Stimulated activated CD8-positive, alpha-beta memory T cell treated with anti-CD3 and anti-CD28 coated beads, Interleukin-12 subunit alpha, Interleukin-12 subunit beta, amount 100 ng/mL, for 24 hours (primary cell): Measurements from ENCODE around the gene CUL3.

Source experiments
- DNase-seq: peaks from one replicate; pipeline ENCODE4 v3.0.0-alpha.2; 2020; ENCODE audit errors: extremely low read depth

CUL3 gene

DNA sequence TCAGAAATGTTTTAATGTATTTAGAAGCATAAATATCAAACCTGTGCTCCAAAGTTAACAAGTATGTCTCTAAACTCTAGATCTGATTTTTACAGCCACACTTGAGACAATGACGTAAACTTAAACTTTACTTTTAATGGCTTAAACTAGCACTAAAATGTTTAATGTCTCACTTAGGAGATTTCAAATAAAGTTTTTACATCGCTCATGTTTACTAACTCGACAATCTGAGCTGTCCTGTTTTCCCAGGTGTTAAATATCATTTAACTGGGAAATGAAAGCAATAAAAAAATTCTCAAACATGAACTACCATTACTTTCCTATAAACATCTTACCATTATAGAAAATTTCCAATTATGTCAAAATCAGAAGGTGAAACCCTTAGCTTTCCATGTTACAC, 113.0 kb downstream of the CUL3 start:
- DNase-seq, result no peak

DNA sequence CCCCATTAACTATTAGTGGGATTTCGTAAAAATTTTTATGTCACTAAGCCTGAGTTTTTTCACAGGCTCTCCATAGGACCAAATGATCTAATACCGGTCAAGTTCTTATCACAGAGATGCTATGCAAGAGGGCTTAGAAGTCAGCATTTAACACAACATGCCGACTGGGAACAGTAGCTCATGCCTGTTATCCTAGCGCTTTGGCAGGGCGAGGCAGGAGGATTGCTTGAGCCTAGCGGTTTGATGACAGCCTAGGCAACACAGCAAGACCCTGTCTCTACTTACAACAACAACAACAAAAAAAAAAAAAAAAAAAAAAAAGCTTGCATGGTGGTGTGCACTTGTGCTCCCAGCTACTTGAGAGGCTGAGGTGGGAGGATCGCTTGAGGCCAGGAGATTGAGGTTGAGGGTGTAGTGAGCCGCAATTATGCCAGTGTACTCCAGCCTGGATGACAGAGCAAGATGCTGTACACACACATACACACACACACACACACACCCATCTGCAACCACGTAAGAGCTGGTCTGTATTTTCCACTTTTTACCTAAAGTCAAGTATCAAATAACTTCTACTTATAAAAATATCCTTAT, 115.7 kb downstream of the CUL3 start:
- DNase-seq, result no peak

DNA sequence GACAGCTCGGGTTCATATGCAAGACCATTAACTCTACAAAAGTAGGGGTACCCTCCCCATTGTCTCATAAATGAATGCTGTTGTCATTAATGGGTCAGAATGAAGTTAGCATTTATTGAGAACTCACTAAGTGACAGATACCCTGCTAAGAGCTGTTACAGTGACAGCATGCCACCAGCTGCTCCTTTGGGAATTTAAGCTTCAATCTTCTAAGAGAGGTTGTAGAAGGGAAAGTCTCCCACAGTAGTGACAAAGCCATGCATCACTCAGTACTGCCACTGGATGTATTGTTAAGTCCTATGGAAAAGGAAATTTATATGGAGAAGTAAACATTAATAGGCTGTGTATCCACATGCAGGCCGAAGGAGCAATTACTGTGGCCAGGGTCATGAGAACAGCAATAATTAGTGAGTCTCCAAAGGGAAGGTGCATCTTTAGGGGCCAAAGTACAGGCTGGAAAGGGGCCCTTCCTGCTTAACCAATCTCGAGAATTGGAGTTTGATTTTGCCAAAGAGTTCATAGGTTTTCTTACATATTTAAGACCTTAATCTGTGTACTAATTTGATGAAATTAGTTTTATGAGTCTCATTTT, 118.8 kb downstream of the CUL3 start:
- DNase-seq, result no peak

DNA sequence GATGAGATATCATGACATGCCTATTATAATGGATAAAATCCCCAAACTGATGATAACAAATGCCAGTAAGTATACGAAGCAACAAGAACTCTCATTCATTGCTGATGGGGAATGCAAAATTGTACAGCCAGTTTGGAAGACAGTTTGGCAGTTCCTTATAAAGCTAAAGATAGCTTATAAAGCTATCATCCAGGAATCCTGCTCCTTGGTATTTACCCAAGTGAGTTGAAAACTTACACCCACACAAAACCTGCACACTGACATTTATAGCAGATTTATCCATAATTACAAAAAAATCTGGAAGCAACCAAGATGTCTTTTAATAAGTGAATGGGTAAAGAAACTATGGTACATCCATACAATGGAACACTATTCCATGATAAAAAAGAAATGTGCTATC, 123.8 kb downstream of the CUL3 start:
- DNase-seq, result no peak

DNA sequence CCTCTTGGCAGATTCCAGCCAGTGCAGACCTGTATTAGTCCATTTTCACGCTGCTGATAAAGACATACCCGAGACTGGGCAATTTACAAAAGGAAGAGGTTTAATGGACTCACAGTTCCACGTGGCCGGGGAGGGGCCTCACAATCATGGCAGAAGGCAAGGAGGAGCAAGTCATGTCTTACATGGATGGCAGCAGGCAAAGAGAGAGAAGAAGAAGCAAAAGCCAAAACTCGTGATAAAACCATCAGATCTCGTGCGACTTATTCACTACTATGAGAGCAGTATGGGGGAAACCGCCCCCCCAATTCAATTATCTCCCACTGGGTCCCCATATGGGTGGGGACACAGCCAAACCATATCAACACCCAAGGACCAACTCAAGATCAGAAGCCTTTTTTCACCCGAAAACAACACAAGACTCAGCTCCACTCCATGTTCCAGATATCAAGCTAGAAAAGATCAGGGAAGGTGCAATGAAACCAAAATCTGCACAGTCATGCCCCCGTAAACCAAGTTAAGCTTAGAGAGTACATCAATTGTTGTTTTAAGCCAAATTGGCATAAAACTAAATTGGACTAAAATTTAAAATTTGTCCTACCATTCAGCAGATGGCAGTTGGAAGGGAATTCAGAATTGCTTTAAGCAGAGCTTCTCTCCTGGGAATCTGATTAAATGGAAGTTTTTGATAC, 127.6 kb downstream of the CUL3 start:
- no peak for DNase-seq

DNA sequence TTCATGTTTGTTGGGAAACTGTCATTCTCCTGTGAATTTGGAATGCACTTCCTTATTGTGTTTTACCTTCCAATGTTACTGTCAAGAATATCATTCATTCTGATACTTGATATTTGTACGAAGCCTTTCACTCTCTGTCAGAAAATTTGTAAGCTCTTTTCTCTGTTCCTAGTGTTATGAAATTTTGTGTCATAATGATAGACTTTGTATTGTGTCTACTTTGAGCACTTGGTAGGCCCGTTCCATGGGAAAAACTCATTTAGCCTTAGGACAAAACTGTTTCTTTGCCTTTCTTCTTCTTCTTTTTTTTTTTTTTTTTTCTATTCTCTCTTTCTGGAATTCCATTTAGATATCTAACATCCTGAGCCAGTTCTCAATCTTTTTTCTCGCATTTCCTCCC, 131.3 kb downstream of the CUL3 start:
- DNase-seq, result no peak

DNA sequence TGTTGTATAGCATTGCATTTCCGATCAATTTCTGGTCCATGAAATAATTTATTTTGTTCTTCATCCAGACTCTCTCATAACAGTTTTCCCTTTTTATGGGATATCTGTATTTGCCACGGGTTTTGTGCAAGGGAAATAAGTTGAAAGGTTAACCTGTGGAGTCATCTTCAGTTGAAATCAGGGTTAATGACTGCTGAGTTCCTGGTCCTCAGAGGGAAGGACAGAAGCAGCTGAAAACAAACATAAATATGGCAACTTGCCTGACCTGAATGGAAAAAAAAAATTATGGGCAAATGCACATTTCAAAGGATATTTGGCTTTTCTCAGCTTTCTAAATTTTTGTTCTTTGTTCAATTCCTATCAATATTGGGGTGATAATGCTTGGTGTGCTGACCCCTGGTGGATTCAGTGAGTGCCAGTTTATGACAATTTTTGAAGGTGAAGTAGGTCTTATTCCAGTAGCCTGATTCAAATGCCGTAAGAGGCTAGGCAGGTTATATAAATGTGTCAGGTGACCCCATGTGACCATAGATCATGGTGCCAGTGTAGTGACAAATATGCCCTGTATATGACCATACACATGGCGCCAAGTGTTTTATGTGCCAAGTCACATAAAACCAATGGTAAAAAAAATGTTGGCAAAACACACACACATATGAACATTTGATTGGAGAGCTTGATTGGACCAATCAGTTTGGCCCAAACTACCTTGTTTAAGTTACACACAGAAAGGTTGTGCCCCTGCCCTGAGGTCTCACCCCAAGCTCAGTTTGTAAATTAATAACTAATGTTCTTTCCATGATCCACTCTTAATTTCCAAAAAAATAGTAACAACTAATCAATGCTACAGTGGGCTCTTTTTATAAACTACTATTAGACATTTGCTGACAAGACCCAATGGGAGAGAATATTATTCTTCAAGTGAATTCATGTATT, 135.7 kb downstream of the CUL3 start:
- DNase-seq, result no peak

DNA sequence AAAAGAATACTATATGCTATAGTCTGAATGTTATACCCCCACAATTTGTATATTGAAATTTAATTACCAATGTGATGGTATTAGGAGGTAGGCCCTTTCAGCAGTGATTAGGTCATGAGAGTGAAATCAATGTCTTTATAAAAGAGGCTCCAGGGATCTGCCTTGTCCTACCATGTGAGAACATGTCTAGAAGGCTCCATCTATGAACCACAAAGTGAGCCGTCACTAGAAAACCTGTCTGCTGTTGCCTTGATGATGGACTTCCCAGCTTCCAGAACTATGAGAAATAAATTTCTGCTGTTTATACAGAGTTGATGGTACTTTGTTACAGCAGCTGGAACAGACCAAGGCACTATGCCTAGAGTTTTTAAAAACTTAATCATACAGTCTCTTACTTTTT, 136.9 kb downstream of the CUL3 start:
- DNase-seq, result no peak

DNA sequence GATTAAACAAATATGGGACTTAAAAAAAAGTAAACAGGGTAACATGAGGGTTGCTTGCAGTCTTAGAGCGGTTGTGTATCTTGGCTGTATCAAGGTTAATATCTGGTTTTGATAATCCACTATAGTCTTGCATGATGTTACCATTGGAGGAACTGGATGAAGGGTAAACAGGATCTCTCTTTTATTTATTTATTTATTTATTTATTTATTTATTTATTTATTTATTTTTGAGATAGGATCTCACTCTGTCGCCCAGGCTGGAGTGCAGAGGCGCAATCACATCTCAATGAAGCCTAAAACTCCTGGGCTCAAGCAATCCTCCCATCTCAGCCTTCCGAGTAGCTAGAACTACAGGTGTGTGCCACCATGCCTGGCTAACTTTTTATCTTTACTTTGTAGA, 140.4 kb downstream of the CUL3 start:
- no peak for DNase-seq

DNA sequence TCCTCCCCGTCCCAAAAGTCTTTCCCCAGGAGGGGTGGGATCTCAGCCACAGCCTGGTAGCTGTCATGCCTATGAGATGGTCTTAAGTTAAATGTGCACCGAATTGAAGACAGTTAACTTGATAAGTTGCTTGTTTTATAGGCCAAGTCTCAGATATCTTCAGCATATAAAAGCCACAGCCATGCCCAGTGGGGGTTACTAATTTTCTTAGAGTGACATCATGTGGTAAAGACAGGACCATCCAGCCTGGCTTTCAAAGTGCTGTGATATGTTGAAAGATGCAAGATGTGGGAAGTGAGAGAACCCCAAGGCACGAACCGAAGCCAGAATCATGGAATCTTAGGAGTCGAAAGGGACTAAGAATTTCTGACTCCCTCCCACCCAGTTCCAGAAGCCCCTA, 141.1 kb downstream of the CUL3 start:
- DNase-seq, result no peak

DNA sequence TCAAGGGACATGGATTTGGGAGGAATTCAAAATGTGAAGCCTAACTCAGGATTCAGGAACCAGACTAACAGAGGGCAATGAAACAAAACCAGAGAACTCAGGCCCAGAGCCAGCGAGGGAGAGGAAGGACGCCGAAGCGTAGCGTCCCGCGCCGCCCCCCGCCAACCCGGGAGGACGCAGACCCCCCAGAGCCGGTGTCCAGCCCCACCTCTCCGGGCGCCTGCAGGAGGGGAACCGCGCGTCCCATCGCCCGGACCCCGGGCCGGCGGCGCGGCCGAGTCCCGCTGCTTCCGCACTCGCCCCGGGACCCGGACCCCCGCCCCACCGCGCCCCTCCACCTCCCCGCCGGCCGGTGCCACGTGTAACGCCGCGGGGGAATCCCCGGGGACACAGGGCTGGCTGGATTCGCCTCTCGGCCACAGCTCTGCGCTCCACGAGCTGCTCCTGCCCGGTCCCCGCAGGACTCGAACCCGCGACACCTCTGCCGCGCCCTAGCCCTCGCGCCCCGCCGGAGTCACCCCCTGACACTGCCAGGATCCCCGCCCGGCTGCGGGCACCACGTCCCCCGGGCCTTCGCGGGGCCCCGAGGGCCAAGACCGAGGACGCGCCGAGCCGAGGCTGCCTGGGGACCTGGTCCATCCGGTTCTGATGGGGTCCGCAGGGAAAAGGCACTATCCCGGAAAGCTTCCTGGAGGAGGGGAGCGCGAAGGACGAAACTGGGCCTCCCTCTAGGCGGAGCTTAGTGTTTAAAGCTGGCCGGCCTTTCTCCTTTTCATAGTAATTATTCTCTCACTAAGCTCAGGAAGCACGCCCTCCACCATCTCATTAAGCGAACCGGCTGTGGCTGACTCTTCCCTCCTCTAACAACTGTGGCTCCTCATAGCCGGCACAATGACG, 142.8 kb downstream of the CUL3 start:
- DNase-seq, result no peak

DNA sequence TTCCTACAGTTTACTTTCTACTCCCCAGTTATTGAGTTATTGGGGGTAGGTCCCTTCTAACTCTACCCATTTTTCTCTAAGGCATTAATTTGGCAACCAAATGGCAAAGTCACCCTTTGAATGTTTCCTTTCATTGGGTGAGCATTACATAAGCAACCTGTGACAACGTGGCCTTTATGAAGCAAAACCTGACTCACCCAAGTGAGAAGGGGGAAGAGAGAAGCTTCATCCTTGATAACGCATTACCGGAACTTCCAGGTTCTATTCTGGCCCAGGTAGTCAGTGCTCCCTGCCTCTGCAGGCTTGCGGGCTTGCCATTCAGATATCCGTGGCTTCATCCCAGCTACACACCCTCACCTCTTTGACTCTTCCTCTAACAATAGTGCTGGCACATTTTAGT, 144.2 kb downstream of the CUL3 start:
- no peak for DNase-seq

DNA sequence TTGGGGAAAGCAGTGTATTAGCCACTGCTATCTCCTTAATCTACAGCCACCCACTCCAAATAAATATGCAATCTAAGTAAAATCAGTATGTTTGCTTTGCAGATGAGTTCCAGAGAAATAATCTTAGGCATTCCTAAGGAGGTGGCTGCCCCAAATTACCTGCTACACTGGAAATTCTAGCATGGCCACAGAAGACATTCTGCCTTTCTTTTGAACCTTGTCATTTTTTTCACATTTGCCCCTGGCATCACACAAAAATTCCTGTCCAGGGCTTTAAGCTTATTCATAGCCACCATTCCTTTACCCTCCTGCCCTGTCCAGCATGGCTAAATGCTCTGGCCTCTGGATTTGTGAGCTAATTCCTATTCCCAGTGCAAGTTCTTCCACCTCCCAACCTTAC, 146.4 kb downstream of the CUL3 start:
- DNase-seq, result no peak

DNA sequence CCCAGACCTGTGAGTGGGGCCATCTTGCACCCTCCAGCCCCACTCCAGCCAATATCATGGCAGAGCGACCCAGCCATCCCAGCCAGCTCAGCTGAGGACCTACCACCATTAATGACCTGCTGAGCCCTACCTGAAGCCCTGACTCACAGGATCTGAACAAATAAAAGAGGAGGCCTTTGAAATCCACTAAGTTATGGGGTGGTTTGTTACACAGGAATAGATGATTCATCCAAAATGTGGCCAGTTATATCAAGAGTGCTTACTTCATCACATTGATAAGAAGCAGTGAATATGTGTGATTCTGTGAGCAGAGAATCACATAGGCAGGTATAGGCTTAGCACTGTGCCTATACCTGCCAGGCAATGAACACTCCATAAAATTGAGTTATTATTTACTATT, 148.5 kb downstream of the CUL3 start:
- no peak for DNase-seq

DNA sequence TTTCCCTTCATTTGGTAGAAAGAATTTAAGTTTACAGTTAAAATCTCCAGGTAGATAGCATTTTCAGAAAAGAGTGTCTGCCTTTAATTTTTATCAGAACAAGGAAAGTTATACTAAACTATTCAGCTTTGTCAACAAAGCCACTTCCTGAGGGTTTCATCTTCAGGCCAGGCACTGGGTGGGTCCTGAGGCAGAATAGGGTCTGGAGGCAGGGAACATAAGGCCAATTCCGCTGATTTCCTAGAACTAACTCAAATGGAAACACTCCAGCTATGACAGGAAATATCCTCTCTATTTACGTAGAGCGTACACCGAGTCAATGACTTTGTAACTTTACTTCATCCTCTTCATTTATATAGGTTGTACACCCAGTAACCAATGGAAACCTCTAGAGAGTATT, 150.5 kb downstream of the CUL3 start:
- no peak for DNase-seq

DNA sequence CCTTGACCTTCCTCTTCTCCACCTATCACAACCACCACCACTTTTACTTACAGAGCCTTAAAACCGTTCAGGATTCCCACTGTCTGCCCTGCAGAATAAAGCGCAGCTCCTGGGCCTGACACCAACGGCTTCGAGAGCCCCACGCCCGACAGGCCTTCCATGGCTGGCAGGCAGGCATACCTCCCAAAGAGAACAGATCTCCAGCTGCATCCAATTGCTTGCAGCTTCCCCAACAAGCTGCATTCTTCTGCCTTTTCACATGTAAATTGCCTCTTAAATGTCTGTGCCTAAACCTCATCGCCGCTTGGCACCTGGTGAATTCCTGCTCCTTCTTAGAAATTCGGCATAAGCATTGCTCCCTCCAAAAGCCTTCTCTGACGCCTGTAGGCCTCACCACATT, 151.7 kb downstream of the CUL3 start:
- no peak for DNase-seq

DNA sequence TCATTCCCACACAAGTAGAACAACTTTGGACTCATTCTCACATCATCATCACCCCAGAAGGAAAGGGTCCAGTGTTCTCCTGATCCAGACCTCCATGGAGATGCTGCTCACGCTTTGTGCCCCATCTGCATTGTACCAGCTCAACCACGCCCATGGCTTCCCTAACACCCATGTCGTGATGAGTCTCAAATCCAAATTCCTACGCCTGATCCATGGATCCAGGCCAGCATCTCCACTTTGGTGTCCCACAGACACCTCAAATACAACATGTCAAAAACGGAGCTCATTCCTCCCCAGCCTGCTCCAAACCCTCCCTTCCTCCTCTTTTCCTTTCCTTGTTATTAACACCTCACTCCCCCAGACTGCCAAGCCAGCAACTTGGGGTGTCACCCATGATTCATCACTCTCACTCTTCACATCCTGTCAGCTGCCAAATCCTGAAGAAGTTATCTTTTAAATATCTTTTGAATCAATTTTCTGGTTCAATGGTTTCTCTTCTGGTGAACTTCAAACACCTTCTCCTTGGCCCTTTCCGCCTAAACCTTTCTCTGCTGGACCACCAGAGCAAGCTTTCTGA, 153.1 kb downstream of the CUL3 start:
- DNase-seq, result no peak

DNA sequence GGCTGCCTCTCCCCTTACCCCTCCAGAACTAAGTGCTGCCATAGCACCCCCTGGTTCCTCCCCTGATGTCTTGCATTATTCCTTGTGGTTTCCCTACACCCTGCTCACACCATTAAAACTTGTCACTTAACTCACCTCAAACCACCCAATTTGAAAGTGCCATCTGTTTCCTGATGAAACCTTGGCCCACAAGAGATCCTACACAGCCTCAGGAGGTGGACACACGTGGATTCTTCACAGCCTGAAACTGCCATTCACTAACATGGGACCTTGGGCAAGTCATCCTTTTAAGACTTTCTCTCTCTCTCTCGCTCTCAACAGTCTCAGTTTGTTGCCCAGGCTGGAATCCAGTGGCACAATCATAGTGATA, 155.7 kb downstream of the CUL3 start:
- no peak for DNase-seq

DNA sequence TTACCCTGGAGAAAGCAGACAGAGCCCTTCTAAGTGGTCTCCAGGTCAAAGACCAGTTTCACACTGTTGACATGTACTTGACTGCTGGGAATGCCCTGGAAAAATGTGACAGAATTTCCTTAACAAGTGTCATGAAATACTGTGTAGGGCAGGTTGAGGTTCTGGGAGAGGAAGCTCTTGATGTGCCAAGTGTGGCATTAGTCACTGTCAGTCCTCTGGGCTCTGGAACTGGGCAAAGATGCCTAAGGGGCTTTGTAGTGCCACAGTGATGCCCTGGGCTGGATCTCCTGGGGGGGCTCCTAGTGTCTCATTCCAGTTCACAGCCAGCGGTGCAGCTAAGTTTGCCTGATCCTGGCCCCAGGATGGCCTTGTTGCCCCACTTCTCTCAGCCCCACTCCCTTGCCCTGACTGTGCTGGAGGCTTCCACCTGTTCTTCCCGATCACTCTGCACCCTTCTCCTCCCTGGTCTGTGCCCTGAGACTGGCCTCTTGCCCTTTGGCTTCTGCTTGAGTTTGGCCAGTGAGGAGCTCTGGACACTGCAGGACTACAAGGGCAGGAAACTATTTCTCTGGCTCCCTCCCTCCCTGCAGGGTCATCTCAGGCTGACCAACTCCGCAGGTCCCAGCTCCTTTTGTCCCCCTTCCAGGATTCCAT, 156.2 kb downstream of the CUL3 start:
- no peak for DNase-seq

DNA sequence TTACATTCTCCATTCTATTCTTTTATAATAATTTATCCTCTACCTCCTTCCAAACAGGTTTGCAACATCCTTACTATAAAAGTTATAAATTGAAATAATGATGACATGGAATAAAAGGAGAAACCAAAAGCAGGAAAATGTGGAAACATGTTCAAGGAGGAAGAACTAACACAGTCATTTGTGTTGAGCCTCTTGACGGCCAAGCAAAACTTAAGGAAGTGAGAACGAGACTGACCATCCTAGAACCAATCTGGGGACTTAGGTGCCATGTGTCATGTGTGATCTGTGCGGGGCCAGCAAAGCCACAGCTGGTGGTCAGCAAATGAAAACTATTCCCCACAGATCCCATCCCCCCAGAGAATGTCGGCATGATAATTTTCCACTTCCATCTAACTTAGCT, 157.7 kb downstream of the CUL3 start:
- no peak for DNase-seq

DNA sequence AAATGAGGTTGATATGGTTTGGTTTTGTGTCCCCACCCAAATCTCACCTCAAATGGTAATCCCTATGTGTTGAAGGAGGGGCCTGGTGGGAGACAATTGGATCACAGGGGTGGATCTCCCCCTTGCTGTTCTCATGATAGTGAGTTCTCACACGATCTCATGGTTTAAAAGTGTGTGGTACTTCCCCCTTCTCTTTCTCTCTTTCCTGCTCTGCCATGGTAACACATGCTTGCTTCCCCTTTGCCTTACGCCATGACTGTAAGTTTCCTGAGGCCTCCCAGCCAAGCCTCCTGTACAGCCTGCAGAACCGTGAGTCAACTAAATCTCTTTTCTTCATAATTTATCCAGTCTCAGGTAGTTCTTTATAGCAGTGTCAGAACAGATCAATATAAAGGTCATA, 158.5 kb downstream of the CUL3 start:
- DNase-seq, result no peak
